Measurements from ENCODE around the gene PKD2L1.
"Not testable (repeated sequence)": the region's sequence is repeated elsewhere in the genome, so short reads cannot be mapped to it uniquely, and the experiment has no call there.

PKD2L1 gene

GRCh38 chr10:100330079-100330478 lies at the start of gene PKD2L1:
PKD2L1 (minus strand) TSS chr10:100330228; CDS start chr10:100330103, 125 bp downstream.
- no peak for DNase-seq

GRCh38 chr10:100377830-100378229 lies 47.8 kb upstream of the PKD2L1 start:
- DNase-seq: no peak

GRCh38 chr10:100376656-100377055 lies 46.6 kb upstream of the PKD2L1 start:
- not testable (repeated sequence) for DNase-seq

- not testable (repeated sequence) for DNase-seq
These were observed 44.8 kb upstream of the PKD2L1 start for GRCh38 chr10:100374677-100375353.

GRCh38 chr10:100374200-100374655 lies 44.2 kb upstream of the PKD2L1 start:
- DNase-seq: no peak

- peak; percentile 15 for DNase-seq
These were observed 43.5 kb upstream of the PKD2L1 start for GRCh38 chr10:100373298-100374199.

GRCh38 chr10:100372415-100373297 lies 42.6 kb upstream of the PKD2L1 start:
- DNase-seq: no peak

GRCh38 chr10:100371482-100372027 lies 41.5 kb upstream of the PKD2L1 start:
- no peak for DNase-seq

- no peak for DNase-seq
These were observed 40.9 kb upstream of the PKD2L1 start for GRCh38 chr10:100370714-100371481.

- no peak for DNase-seq
These were observed 38.7 kb upstream of the PKD2L1 start for GRCh38 chr10:100368721-100369120.

- no peak for DNase-seq
These were observed 34.8 kb upstream of the PKD2L1 start for GRCh38 chr10:100364735-100365391.

- no peak for DNase-seq
These were observed 34.1 kb upstream of the PKD2L1 start for GRCh38 chr10:100364175-100364574.

- DNase-seq: no peak
These were observed 32.8 kb upstream of the PKD2L1 start for GRCh38 chr10:100362570-100363496.

- no peak for DNase-seq
These were observed 30.2 kb upstream of the PKD2L1 start for GRCh38 chr10:100360234-100360633.

- DNase-seq: no peak
These were observed 29.6 kb upstream of the PKD2L1 start for GRCh38 chr10:100359529-100360150.

- no peak for DNase-seq
These were observed 29.0 kb upstream of the PKD2L1 start for GRCh38 chr10:100359030-100359432.

- no peak for DNase-seq
These were observed 27.2 kb upstream of the PKD2L1 start for GRCh38 chr10:100357059-100357858.

Measured in cortex of kidney (tissue), 1 donor.